Islet of Langerhans (tissue), 1 donor: ENCODE measurements around the gene KLHL25.

Experiments used
- FAIRE-seq: peaks from one replicate; lab custom pipeline; 2011; peaks lifted over from hg19 to GRCh38; lab: Jason Lieb, UNC

Gene KLHL25

GRCh38 chr15:85777250-85778106 is 17.2 kb downstream of the KLHL25 start:
- FAIRE-seq: no peak

- FAIRE-seq: no peak
These were observed 20.8 kb downstream of the KLHL25 start for GRCh38 chr15:85773970-85774369.

- FAIRE-seq: no peak
These were observed 21.5 kb downstream of the KLHL25 start for GRCh38 chr15:85773249-85773648.

- FAIRE-seq: no peak
These were observed 22.1 kb downstream of the KLHL25 start for GRCh38 chr15:85772668-85773067.

- no peak for FAIRE-seq
These were observed 22.8 kb downstream of the KLHL25 start for GRCh38 chr15:85771781-85772445.

- FAIRE-seq: no peak
These were observed 23.5 kb downstream of the KLHL25 start for GRCh38 chr15:85771271-85771670.

- FAIRE-seq: no peak
These were observed 24.4 kb downstream of the KLHL25 start for GRCh38 chr15:85770096-85771041.

GRCh38 chr15:85769182-85769900 is 25.4 kb downstream of the KLHL25 start:
- FAIRE-seq: no peak

- FAIRE-seq: no peak
These were observed 26.0 kb downstream of the KLHL25 start for GRCh38 chr15:85768595-85769168.

- no peak for FAIRE-seq
These were observed 26.8 kb downstream of the KLHL25 start for GRCh38 chr15:85767785-85768529.

GRCh38 chr15:85766001-85766831 is 28.5 kb downstream of the KLHL25 start:
- no peak for FAIRE-seq

- no peak for FAIRE-seq
These were observed 30.0 kb downstream of the KLHL25 start for GRCh38 chr15:85764649-85765277.

- no peak for FAIRE-seq
These were observed 30.8 kb downstream of the KLHL25 start for GRCh38 chr15:85763673-85764633.

- FAIRE-seq: no peak
These were observed 31.6 kb downstream of the KLHL25 start for GRCh38 chr15:85763157-85763556.

- FAIRE-seq: no peak
These were observed 32.0 kb downstream of the KLHL25 start for GRCh38 chr15:85762756-85763127.

- no peak for FAIRE-seq
These were observed 32.5 kb downstream of the KLHL25 start for GRCh38 chr15:85762039-85762755.

- no peak for FAIRE-seq
These were observed 33.1 kb downstream of the KLHL25 start for GRCh38 chr15:85761635-85762034.
